Neural cell (in vitro differentiated cells): ENCODE data around the gene PAX3.
A peak's percentile ranks its signal among the peaks of the same experiment; 100 is the strongest.

Experiments used
- CTCF ChIP-seq: fragments of 450-650 bp; IDR thresholded peaks from 2 replicates; pipeline ENCODE4 v1.5.1; 2014; ENCODE audit warnings: antibody characterized with exemption, mild to moderate bottlenecking, moderate library complexity; ENCODE audit not compliant: poor library complexity, severe bottlenecking
- EP300 ChIP-seq: fragments of 450-650 bp; conservative IDR thresholded peaks from 2 replicates; pipeline ENCODE4 v1.6.1; 2014; ENCODE audit warnings: antibody characterized with exemption, mild to moderate bottlenecking, moderate library complexity; ENCODE audit not compliant: poor library complexity, severe bottlenecking
- EZH2 ChIP-seq: fragments of 200-600, 300-800 bp; shearing (Covaris generic), sonication (generic); IDR thresholded peaks from 2 replicates; pipeline ENCODE4 v1.6.1; 2014; ENCODE audit warnings: antibody characterized with exemption, low read length, borderline replicate concordance, mild to moderate bottlenecking; ENCODE audit not compliant: insufficient read depth, poor library complexity, severe bottlenecking
- POLR2AphosphoS5 ChIP-seq: IDR thresholded peaks from 2 replicates; pipeline ENCODE4 v1.6.1; 2012
- RAD21 ChIP-seq: fragments of 450-650 bp; conservative IDR thresholded peaks from 2 replicates; pipeline ENCODE4 v1.6.1; 2014; ENCODE audit warnings: antibody characterized with exemption, mild to moderate bottlenecking, moderate library complexity
- REST ChIP-seq: IDR thresholded peaks from 2 replicates; pipeline ENCODE4 v1.6.1; 2012; ENCODE audit warnings: borderline replicate concordance
- TAF1 ChIP-seq: IDR thresholded peaks from 2 replicates; pipeline ENCODE4 v1.6.1; 2012; ENCODE audit warnings: low read depth

GRCh38 chr2:222319586-222320435 is 21.0 kb upstream of the PAX3 start:
- TF ChIP-seq EZH2 (no peak), POLR2AphosphoS5 (peak; percentile 2), CTCF (no peak), RAD21 (peak; percentile 24), EP300 (no peak), TAF1 (peak; percentile 11), REST (no peak)
